NCI-H1694 treated with DMSO at 0.1 percent for 48 hours (cell line): ENCODE measurements around the gene TEX28.
A peak's percentile ranks its signal among the peaks of the same experiment; 100 is the strongest.
"Not testable (repeated sequence)": the region's sequence is repeated elsewhere in the genome, so short reads cannot be mapped to it uniquely, and the experiment has no call there.

ENCODE experiments used
- DNase-seq: peaks from one replicate; lab custom pipeline; 2025; lab: John Stamatoyannopoulos, UW

TEX28 gene

GRCh38 chrX:154294791-154295574, at the start of gene TEX28:
TEX28 (minus strand) TSS chrX:154295124; CDS start chrX:154292117, 3,007 bp downstream.
- no peak for DNase-seq

GRCh38 chrX:154343620-154344019, 48.7 kb upstream of the TEX28 start:
- DNase-seq: not testable (repeated sequence)

GRCh38 chrX:154343063-154343462, 48.1 kb upstream of the TEX28 start:
- not testable (repeated sequence) for DNase-seq

- DNase-seq: not testable (repeated sequence)
Observed at GRCh38 chrX:154341399-154342298, 46.7 kb upstream of the TEX28 start.

- DNase-seq: no peak
Observed at GRCh38 chrX:154334496-154334895, 39.6 kb upstream of the TEX28 start.

- no peak for DNase-seq
Observed at GRCh38 chrX:154333837-154334271, 38.9 kb upstream of the TEX28 start.

GRCh38 chrX:154333116-154333515, 38.2 kb upstream of the TEX28 start:
- no peak for DNase-seq

- no peak for DNase-seq
Observed at GRCh38 chrX:154332561-154332960, 37.6 kb upstream of the TEX28 start.

- no peak for DNase-seq
Observed at GRCh38 chrX:154329294-154329693, 34.4 kb upstream of the TEX28 start.

- no peak for DNase-seq
Observed at GRCh38 chrX:154328646-154329045, 33.7 kb upstream of the TEX28 start.

GRCh38 chrX:154327038-154327820, 32.3 kb upstream of the TEX28 start:
- peak; percentile 49 for DNase-seq

- no peak for DNase-seq
Observed at GRCh38 chrX:154325541-154325940, 30.6 kb upstream of the TEX28 start.

- no peak for DNase-seq
Observed at GRCh38 chrX:154323537-154323936, 28.6 kb upstream of the TEX28 start.

- DNase-seq: no peak
Observed at GRCh38 chrX:154322890-154323289, 28.0 kb upstream of the TEX28 start.

- peak; percentile 83 for DNase-seq
Observed at GRCh38 chrX:154321594-154321993, 26.7 kb upstream of the TEX28 start.

GRCh38 chrX:154321152-154321551, 26.2 kb upstream of the TEX28 start:
- no peak for DNase-seq

- DNase-seq: no peak
Observed at GRCh38 chrX:154320406-154320805, 25.5 kb upstream of the TEX28 start.

- DNase-seq: peak; percentile 15
Observed at GRCh38 chrX:154317391-154317995, 22.6 kb upstream of the TEX28 start.

- DNase-seq: no peak
Observed at GRCh38 chrX:154315416-154315815, 20.5 kb upstream of the TEX28 start.

GRCh38 chrX:154313147-154313546, 18.2 kb upstream of the TEX28 start:
- no peak for DNase-seq

GRCh38 chrX:154312116-154312515, 17.2 kb upstream of the TEX28 start:
- DNase-seq: no peak
